Esophagus mucosa (tissue), 1 donor: Measurements from ENCODE around the gene IGFLR1. TPM values are rescaled to one million over a fixed set of nuclear protein-coding genes. Genes with fewer than 3 reads are reported as not detected.
"Not testable (repeated sequence)": the region's sequence is repeated elsewhere in the genome, so short reads cannot be mapped to it uniquely, and the experiment has no call there.

Experiments used
- ATAC-seq: fragments of 200-7000 bp; cut with Tn5 transposase; one replicate; pipeline ENCODE4 v1.9.1; 2020
- total RNA-seq: library from RNA; stranded (reverse); gene quantifications from one replicate; pipeline ENCODE4 v1.2.4, GENCODE V29; 2023
- donor health status: DM: yes; HTN: yes; CAD: no.

Gene IGFLR1
- total RNA-seq, 1 donor from 2014 or later: 2.4 TPM

DNA sequence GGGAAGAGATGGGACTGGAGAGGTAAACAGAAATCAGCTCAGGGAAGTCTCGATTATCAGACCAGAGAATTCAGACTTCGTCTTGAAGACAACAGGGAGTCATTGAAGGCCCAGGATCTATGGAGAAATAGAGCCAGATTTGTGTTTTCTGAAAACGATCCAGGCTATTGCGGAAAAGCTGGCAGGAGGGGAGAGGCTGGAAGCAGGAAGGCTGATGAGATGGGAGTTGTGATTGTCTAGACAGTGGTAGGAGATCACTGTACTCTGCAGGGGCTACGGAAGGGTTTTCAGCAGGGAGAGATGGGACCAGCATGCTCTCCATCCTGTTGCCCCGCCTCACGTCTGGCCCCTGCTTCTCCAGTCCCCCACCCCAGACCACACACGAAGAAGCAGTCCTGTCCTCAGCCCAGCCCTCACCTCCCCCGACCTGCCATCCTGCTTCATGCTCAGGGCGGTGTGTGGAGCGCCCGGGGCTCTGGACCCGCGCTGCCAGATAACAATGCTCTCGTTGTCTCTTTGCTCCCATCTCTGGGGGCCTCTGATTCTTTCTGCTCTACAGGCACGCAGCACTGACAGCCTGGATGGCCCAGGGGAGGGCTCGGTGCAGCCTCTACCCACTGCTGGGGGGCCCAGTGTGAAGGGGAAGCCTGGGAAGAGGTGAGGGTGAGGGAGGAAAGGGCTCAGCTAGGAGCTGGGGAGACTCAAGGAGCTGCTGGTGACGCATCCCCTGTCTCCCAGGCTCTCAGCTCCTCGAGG is 35.0 kb upstream of the IGFLR1 start:
- no peak for ATAC-seq

GRCh38 chr19:35776102-35776788 is 34.0 kb upstream of the IGFLR1 start:
- no peak for ATAC-seq

- ATAC-seq: peak; percentile 97
Measured at GRCh38 chr19:35775298-35776101, 33.2 kb upstream of the IGFLR1 start, which contains the start of gene ARHGAP33. Gene ARHGAP33 (plus strand): TSS chr19:35775564. CDS start chr19:35775659, 95 bp downstream.

DNA sequence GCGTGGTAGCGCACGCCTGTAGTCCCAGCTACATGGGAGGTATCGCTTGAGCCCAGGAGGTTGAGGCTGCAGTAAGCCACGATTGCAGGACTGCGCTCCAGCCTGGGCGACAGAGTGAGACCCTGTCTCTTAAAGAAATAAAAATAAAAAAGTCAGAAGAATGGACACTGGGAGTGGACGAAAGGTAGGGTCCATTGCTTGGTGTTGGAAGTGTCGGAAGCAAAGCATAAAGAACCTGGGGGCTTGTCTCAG is 32.7 kb upstream of the IGFLR1 start:
- peak; percentile 4 for ATAC-seq

- ATAC-seq: no peak
Measured at GRCh38 chr19:35774274-35775045, 32.2 kb upstream of the IGFLR1 start.

DNA sequence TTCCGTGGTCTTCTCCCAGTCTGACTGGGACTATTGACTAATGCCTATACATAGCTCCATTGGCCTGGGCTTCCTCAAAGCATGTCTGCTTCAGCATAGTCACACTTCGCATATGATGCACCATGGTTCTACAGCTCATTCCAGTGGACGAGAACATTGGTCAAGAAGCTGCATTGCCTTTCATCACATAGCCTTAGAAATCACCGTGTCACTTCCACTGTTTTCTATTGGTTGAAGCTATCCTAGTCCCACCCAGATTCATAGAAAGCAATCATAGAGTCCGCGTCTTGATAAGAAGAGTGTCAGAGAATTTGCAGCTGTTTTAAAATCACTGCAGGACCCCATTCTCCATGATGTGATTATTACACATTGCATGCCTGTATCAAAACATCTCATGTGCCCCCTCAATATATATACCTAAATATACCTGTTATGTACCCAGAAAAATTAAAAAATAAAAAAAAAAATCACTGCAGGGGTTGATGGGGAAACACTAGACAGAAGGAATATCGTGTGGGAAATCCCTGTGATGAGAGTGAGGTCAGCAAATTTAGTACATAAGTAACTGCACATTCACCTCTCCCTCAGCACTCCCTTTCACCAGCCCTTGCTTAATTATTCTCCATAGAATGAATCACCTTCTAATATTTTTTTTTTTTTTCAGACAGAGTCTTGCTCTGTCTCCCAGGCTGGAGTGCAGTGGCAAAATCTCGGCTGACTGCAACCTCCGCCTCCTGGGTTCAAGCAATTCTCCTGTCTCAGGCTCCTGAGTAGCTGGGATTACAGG is 31.0 kb upstream of the IGFLR1 start:
- ATAC-seq: no peak

- not testable (repeated sequence) for ATAC-seq
Measured at GRCh38 chr19:35772362-35772761, 30.1 kb upstream of the IGFLR1 start.

DNA sequence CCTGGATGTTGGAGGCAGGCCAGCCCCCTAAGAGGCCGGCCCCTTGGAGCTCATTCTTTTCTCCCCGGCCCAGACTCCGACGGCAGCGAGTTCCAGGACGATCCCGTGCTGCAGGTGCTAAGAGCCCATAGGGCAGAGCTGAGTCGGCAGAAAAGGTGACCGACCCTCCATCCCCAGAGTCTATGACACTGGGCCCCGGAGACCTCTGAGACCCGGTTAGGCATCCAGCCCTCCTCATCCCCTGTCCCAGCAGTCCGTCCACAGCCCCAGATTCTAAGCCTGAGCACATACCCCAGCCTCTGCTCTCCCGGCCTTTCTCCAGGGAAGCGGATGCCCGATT is 25.8 kb upstream of the IGFLR1 start:
- peak; percentile 16 for ATAC-seq

- peak; percentile 20 for ATAC-seq
Measured at GRCh38 chr19:35767288-35768081, 25.2 kb upstream of the IGFLR1 start.

- peak; percentile 10 for ATAC-seq
Measured at GRCh38 chr19:35766571-35767104, 24.4 kb upstream of the IGFLR1 start.

DNA sequence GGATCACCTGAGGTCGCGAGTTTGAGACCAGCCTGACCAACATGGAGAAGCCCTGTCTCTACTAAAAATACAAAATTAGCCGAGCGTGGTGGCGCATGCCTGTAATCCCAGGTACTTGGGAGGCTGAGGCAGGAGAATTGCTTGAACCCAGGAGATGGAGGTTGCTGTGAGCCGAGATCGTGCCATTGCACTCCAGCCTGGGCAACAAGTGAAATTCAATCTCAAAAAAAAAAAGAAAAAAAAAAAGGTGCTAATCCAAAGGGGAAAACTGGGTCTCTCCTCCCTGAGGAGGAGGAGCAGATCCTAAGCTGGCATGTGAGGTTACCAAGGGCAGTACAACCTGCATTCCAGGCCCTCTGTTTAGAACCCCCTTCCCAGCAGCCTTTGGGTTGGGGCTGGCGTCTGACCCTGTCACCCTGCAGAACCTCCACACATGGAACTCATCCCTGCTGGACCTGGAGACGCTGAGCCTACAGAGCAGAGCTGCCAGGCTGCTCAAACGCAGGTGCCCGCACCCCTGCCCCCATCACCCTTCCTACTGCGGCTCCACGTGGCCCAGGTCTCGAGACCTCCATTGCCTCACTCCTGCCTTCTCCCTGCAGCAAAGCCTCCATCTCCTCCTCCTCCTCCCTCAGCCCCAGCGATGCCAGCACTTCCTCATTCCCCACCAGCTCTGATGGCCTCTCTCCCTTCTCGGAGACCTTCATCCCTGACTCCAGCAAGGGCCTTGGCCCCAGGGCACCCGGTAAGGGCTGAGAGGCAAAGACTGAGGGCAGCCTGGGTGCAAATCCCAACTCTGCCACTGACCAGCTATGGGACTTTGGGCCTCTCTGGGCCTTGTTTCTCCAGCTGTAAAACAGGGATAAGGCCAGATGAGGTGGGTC is 22.4 kb upstream of the IGFLR1 start:
- no peak for ATAC-seq

GRCh38 chr19:35760711-35761349 is 18.6 kb upstream of the IGFLR1 start:
- no peak for ATAC-seq

GRCh38 chr19:35759697-35760096 is 17.4 kb upstream of the IGFLR1 start:
- ATAC-seq: no peak

DNA sequence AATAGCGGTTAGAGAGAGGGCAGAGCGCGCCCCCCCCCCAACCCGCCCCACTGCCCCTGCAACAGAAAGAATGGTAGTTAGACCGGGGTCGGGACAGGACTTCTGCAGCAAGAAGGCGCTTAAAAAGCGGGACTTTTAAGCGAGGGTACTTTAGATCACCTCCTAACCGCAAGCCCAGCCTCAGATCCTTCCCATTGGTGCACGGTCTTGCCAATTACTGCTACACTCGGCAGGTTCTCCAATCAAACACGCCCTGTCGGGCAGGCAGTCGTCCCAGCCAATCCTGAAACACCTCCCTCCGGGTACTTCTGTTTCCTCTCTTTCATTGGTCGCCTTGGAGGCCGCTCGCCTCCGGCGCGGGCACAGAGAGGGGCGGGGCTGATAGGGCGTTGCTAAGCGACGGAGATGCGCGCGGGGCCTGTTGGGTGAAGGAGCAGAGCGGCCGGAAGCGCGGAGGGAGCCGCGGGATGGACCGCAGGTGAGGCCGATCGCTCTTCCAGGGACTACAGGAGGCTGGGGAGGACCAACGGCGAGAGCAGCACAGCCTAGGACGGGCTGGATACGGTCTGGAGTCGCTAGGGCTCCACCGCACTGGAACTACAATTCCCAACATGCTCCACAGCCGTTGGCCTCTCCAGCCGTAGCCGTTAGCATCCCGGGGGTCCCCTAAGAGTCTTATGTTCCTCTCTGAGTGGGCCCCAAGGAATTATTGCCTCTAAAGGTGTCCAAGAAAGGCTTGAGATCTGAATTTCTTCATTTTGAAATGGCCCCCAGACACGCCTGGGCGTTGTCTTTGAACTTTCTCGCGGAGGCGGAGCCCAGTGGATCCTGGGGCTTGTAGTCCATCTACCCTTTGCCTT is 15.7 kb upstream of the IGFLR1 start, which contains the start of gene PROSER3:
PROSER3 (plus strand) TSS at position 428 of the 860 bp plus-strand sequence; CDS start at position 468, 40 bp downstream.
- peak; percentile 95 for ATAC-seq

DNA sequence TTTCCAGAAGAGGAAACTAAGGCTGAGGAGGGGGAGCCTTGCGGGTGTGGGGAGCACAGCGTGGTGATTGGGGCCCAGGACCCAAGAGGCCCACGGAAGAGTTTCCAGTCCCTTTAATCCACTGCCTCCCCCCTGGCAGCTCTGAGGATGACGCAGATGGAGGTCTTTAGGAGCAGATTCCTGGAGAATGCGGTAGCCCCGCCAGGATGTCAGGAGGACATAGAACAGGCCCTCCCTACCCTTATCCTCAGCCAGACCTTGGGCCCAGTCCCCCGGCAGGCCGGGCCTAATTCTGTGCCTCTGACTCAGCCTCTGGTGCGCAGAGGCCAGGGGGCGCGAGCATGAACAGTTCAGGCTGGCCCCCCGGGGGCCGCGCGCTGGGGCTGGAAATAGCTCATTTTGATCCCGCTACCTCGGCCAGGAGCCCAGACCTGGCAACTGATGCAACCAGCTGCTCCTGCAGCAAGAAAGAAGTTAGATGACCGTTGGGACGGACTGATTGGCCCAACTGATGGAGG is 15.0 kb upstream of the IGFLR1 start:
- peak; percentile 14 for ATAC-seq

DNA sequence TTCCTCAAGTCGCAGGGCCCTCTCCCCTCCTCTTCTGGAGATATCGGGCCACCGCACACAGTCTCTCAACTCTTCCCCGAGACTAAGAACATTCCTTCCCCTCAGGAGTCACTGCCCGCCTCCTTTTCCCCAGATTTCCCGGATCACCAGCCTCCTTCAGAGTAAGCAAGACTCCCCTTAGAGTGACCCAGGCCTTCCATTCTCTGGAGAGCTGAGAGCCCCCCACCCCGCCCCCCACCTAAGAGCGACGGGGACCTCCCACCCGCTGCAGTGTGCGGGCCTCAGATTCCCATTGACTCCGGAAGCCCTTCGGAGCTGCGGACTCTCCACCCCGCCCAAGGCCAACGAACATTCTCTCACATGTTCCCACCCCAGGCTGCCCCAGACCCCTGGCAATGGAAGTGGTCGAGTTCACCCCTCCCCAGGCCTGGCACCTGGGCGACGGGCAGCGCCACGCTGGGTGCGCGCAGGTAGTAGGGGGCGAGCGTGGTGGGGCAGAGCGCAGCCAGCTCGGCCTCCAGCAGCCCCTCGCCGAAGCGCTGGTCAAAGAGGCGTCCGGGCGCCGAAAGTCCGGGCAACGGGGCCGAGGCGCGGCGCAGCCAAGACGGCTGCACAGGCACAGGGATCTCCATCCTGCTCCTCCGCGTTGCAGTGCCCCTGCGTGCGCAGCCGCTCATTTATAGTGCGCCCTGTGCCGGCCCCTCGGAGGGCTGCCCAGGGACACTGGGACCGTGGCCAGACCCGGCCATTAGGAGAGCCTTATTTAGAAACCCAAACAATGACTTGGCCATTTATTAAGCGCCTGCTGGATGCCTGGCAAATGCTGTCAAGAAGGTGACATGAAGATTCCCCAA is 14.4 kb upstream of the IGFLR1 start, which contains the start of gene HSPB6:
HSPB6 (minus strand) TSS at position 653 of the 854 bp plus-strand sequence; CDS start at position 632, 21 bp downstream.
- ATAC-seq: no peak
